Mesendoderm (in vitro differentiated cells): ENCODE results near the gene TCF4.
A peak's percentile ranks its signal among the peaks of the same experiment; 100 is the strongest.

Source experiments
- DNase-seq: peaks from one replicate; pipeline ENCODE4 v3.0.0; 2013
- H2AK5ac ChIP-seq: 2 replicates; pipeline ENCODE4 v1.6.1; 2013; ENCODE audit warnings: low read length, inconsistent platforms
- H2BK120ac ChIP-seq: 2 replicates; pipeline ENCODE4 v1.6.1; 2013; ENCODE audit warnings: low read depth, mild to moderate bottlenecking, low read length, moderate library complexity, mixed read lengths
- H2BK15ac ChIP-seq: replicated peaks from 2 replicates; pipeline ENCODE4 v1.6.1; 2013; ENCODE audit warnings: low read depth, mild to moderate bottlenecking, moderate library complexity
- H2BK5ac ChIP-seq: 2 replicates; pipeline ENCODE4 v1.6.1; 2013; ENCODE audit warnings: low read length, inconsistent platforms
- H3K18ac ChIP-seq: 2 replicates; pipeline ENCODE4 v1.6.1; 2013; ENCODE audit warnings: mild to moderate bottlenecking, low read length, mixed read lengths
- H3K23ac ChIP-seq: one replicate; pipeline ENCODE4 v1.6.1; 2013; ENCODE audit warnings: low read length
- H3K27ac ChIP-seq: 2 replicates; pipeline ENCODE4 v1.5.1; 2013; ENCODE audit warnings: low read depth, mild to moderate bottlenecking, inconsistent platforms, low read length, moderate library complexity
- H3K27me3 ChIP-seq: 2 replicates; pipeline ENCODE4 v1.6.1; 2013; ENCODE audit warnings: low read length, control low read depth, mild to moderate bottlenecking, inconsistent platforms; ENCODE audit not compliant: insufficient read depth, poor library complexity
- H3K36me3 ChIP-seq: 2 replicates; pipeline ENCODE4 v1.6.1; 2013; ENCODE audit warnings: low read length, inconsistent platforms; ENCODE audit not compliant: control insufficient read depth, insufficient read depth
- H3K4ac ChIP-seq: one replicate; pipeline ENCODE4 v1.6.1; 2013; ENCODE audit warnings: low read depth, mild to moderate bottlenecking, low read length, moderate library complexity
- H3K4me1 ChIP-seq: 2 replicates; pipeline ENCODE4 v1.6.1; 2013; ENCODE audit warnings: low read depth, low read length, inconsistent platforms; ENCODE audit not compliant: control insufficient read depth
- H3K4me2 ChIP-seq: 2 replicates; pipeline ENCODE4 v1.6.1; 2013; ENCODE audit warnings: low read length
- H3K4me3 ChIP-seq: 2 replicates; pipeline ENCODE4 v1.5.1; 2013; ENCODE audit warnings: mild to moderate bottlenecking, low read length
- H3K56ac ChIP-seq: one replicate; pipeline ENCODE4 v1.6.1; 2013; ENCODE audit warnings: low read length
- H3K79me1 ChIP-seq: 2 replicates; pipeline ENCODE4 v1.6.1; 2013; ENCODE audit warnings: low read length, inconsistent platforms
- H3K79me2 ChIP-seq: 2 replicates; pipeline ENCODE4 v1.6.1; 2013; ENCODE audit warnings: mild to moderate bottlenecking, low read length; ENCODE audit not compliant: control insufficient read depth, insufficient read depth
- H3K9ac ChIP-seq: 2 replicates; pipeline ENCODE4 v1.6.1; 2013; ENCODE audit warnings: low read length, inconsistent platforms
- H4K5ac ChIP-seq: one replicate; pipeline ENCODE4 v1.6.1; 2013; ENCODE audit warnings: low read length
- H4K8ac ChIP-seq: one replicate; pipeline ENCODE4 v1.6.1; 2013; ENCODE audit warnings: low read depth, mild to moderate bottlenecking, control low read depth, low read length, moderate library complexity
- WGBS: extraction: QIAGEN DNeasy Blood & Tissue Kit; methylation state at CpG from one replicate; pipeline ENCODE4 v1.1.7; 2013; ENCODE audit warnings: low lambda C conversion rate, missing lambda C conversion rate; ENCODE audit not compliant: insufficient coverage; ENCODE audit errors: extremely low coverage; 5-methylcytosine and 5-hydroxymethylcytosine counted together

Gene TCF4

GRCh38 chr18:55280503-55280902 is 307.5 kb downstream of the TCF4 start:
- no peak overlapping the region for H3K4me2 ChIP-seq
- no peak overlapping the region for H3K23ac ChIP-seq
- no peak overlapping the region for H4K8ac ChIP-seq
- no peak overlapping the region for H2BK5ac ChIP-seq
- H3K56ac ChIP-seq, result no peak overlapping the region
- no peak overlapping the region for H3K4ac ChIP-seq
- no peak overlapping the region for H3K9ac ChIP-seq
- no peak overlapping the region for H2BK120ac ChIP-seq
- H3K36me3 ChIP-seq, result peaks cover under 1% of the 10 kb centered on the region
- no peak overlapping the region for H3K18ac ChIP-seq
- H4K5ac ChIP-seq, result no peak overlapping the region
- no peak overlapping the region for H3K27ac ChIP-seq
- H3K4me3 ChIP-seq, result no peak overlapping the region
- no peaks in the 10 kb centered on the region for H3K79me2 ChIP-seq
- H2BK15ac ChIP-seq, result no peak overlapping the region
- no peak for DNase-seq
- H3K4me1 ChIP-seq, result no peaks in the 10 kb centered on the region
- H3K79me1 ChIP-seq, result peaks cover under 1% of the 10 kb centered on the region
- H2AK5ac ChIP-seq, result no peak overlapping the region
- no CpG with 5 or more reads among the region's 2 CpGs for WGBS
- no peaks in the 10 kb centered on the region for H3K27me3 ChIP-seq

GRCh38 chr18:55275039-55275901 is 312.7 kb downstream of the TCF4 start:
- peak; percentile 40 for DNase-seq
- H3K4ac ChIP-seq, result no peak overlapping the region
- no peak overlapping the region for H3K18ac ChIP-seq
- no peaks in the 10 kb centered on the region for H3K4me1 ChIP-seq
- H4K8ac ChIP-seq, result no peak overlapping the region
- H2BK15ac ChIP-seq, result no peak overlapping the region
- H4K5ac ChIP-seq, result no peak overlapping the region
- no peak overlapping the region for H2BK120ac ChIP-seq
- H3K56ac ChIP-seq, result no peak overlapping the region
- no peak overlapping the region for H3K9ac ChIP-seq
- peaks cover 2% of the 10 kb centered on the region for H3K36me3 ChIP-seq
- H3K27ac ChIP-seq, result no peak overlapping the region
- WGBS, result no CpG with 5 or more reads among the region's 5 CpGs
- no peak overlapping the region for H3K4me3 ChIP-seq
- no peak overlapping the region for H2BK5ac ChIP-seq
- H3K79me1 ChIP-seq, result peaks cover 2% of the 10 kb centered on the region
- no peak overlapping the region for H3K23ac ChIP-seq
- H3K4me2 ChIP-seq, result no peak overlapping the region
- no peaks in the 10 kb centered on the region for H3K27me3 ChIP-seq
- no peak overlapping the region for H2AK5ac ChIP-seq
- H3K79me2 ChIP-seq, result no peaks in the 10 kb centered on the region

GRCh38 chr18:55272510-55273243 is 315.3 kb downstream of the TCF4 start:
- H2BK5ac ChIP-seq, result no peak overlapping the region
- H3K4ac ChIP-seq, result no peak overlapping the region
- H4K8ac ChIP-seq, result no peak overlapping the region
- WGBS, result no CpG with 5 or more reads among the region's 7 CpGs
- no peak overlapping the region for H3K27ac ChIP-seq
- no peak overlapping the region for H3K18ac ChIP-seq
- no peak overlapping the region for H2BK15ac ChIP-seq
- no peak overlapping the region for H3K4me2 ChIP-seq
- peaks cover 8% of the 10 kb centered on the region for H3K36me3 ChIP-seq
- no peak overlapping the region for H2BK120ac ChIP-seq
- no peak for DNase-seq
- no peaks in the 10 kb centered on the region for H3K4me1 ChIP-seq
- H4K5ac ChIP-seq, result no peak overlapping the region
- peaks cover 2% of the 10 kb centered on the region for H3K79me1 ChIP-seq
- no peak overlapping the region for H3K9ac ChIP-seq
- H3K4me3 ChIP-seq, result no peak overlapping the region
- no peaks in the 10 kb centered on the region for H3K79me2 ChIP-seq
- no peak overlapping the region for H2AK5ac ChIP-seq
- no peak overlapping the region for H3K56ac ChIP-seq
- H3K23ac ChIP-seq, result no peak overlapping the region
- no peaks in the 10 kb centered on the region for H3K27me3 ChIP-seq

- no peak overlapping the region for H2BK15ac ChIP-seq
- no CpG with 5 or more reads among the region's 5 CpGs for WGBS
- no peak overlapping the region for H3K4ac ChIP-seq
- H3K9ac ChIP-seq, result no peak overlapping the region
- H3K56ac ChIP-seq, result no peak overlapping the region
- no peaks in the 10 kb centered on the region for H3K79me2 ChIP-seq
- no peak overlapping the region for H4K8ac ChIP-seq
- H3K27me3 ChIP-seq, result no peaks in the 10 kb centered on the region
- H3K79me1 ChIP-seq, result peaks cover 2% of the 10 kb centered on the region
- H3K4me1 ChIP-seq, result peaks cover 5% of the 10 kb centered on the region
- H2BK5ac ChIP-seq, result no peak overlapping the region
- H3K4me3 ChIP-seq, result no peak overlapping the region
- no peak for DNase-seq
- no peak overlapping the region for H3K23ac ChIP-seq
- no peak overlapping the region for H3K4me2 ChIP-seq
- no peak overlapping the region for H3K18ac ChIP-seq
- no peak overlapping the region for H2BK120ac ChIP-seq
- peaks cover 6% of the 10 kb centered on the region for H3K36me3 ChIP-seq
- H2AK5ac ChIP-seq, result no peak overlapping the region
- no peak overlapping the region for H4K5ac ChIP-seq
- H3K27ac ChIP-seq, result no peak overlapping the region
These were observed 318.4 kb downstream of the TCF4 start for GRCh38 chr18:55269622-55270021.

GRCh38 chr18:55268628-55269275 is 319.2 kb downstream of the TCF4 start:
- H3K56ac ChIP-seq, result no peak overlapping the region
- no peak overlapping the region for H4K5ac ChIP-seq
- no peak overlapping the region for H4K8ac ChIP-seq
- H3K27me3 ChIP-seq, result no peaks in the 10 kb centered on the region
- H3K4ac ChIP-seq, result no peak overlapping the region
- no peak overlapping the region for H3K27ac ChIP-seq
- H3K36me3 ChIP-seq, result peaks cover 6% of the 10 kb centered on the region
- no peaks in the 10 kb centered on the region for H3K79me2 ChIP-seq
- DNase-seq, result no peak
- H3K4me2 ChIP-seq, result no peak overlapping the region
- H3K79me1 ChIP-seq, result peaks cover 2% of the 10 kb centered on the region
- H2BK120ac ChIP-seq, result no peak overlapping the region
- no peak overlapping the region for H3K18ac ChIP-seq
- no peak overlapping the region for H3K9ac ChIP-seq
- no peak overlapping the region for H3K23ac ChIP-seq
- H2BK15ac ChIP-seq, result no peak overlapping the region
- H2BK5ac ChIP-seq, result no peak overlapping the region
- H3K4me1 ChIP-seq, result peaks cover 5% of the 10 kb centered on the region
- no peak overlapping the region for H3K4me3 ChIP-seq
- WGBS, result 100% methylated on average over 1 of the region's 5 CpGs
- H2AK5ac ChIP-seq, result no peak overlapping the region
